Activated T-helper 1 cell treated with anti-CD3 and anti-CD28 coated beads, Interleukin-12 subunit alpha, Interleukin-12 subunit beta, Interleukin-2, Interleukin-4 antibody, amounts not matched to agents 30 ng/mL and 10 ng/mL and 1 ng/mL, durations not matched to agents 14 hours and 24 hours and 36 hours (primary cell): ENCODE results near the gene CSRP1. TPM values are rescaled to one million over a fixed set of nuclear protein-coding genes. Genes with fewer than 3 reads are reported as not detected.

ENCODE experiments used
- DNase-seq: peaks from one replicate; pipeline ENCODE4 v3.0.0; 2021; ENCODE audit warnings: low spot score
- H3K27ac Mint-ChIP-seq: one replicate; pipeline ENCODE4 v1.8.0; 2021; ENCODE audit warnings: mild to moderate bottlenecking, mixed read lengths
- H3K27me3 Mint-ChIP-seq: one replicate; pipeline ENCODE4 v1.8.0; 2022; ENCODE audit warnings: mild to moderate bottlenecking, moderate library complexity, mixed read lengths; ENCODE audit not compliant: insufficient read depth
- H3K36me3 Mint-ChIP-seq: one replicate; pipeline ENCODE4 v1.8.0; 2021; ENCODE audit warnings: low read depth, mixed read lengths
- H3K4me1 Mint-ChIP-seq: one replicate; pipeline ENCODE4 v1.8.0; 2021; ENCODE audit warnings: low read depth, mixed read lengths
- H3K4me3 Mint-ChIP-seq: one replicate; pipeline ENCODE4 v1.8.0; 2021; ENCODE audit warnings: mild to moderate bottlenecking, moderate library complexity, mixed read lengths
- H3K9me3 Mint-ChIP-seq: one replicate; pipeline ENCODE4 v1.8.0; 2021; ENCODE audit warnings: mixed read lengths
- intact Hi-C: fragments of 100-400 bp; cut with micrococcal nuclease; formaldehyde crosslinking; loops from one replicate; pipeline ENCODE4 v1.15.1; 2024
- total RNA-seq: library from RNA; stranded (reverse); gene quantifications from 2 replicates; pipeline ENCODE4 v1.2.3, GENCODE V29; 2022

Gene CSRP1
- total RNA-seq, 1 donor from 2014 or later, result 66.0 TPM

- no peak for DNase-seq
- Mint-ChIP-seq H3K9me3 (no peaks in the 10 kb centered on the region), H3K27ac (no peak overlapping the region), H3K27me3 (peaks cover 5% of the 10 kb centered on the region), H3K4me3 (no peak overlapping the region), H3K4me1 (peaks cover 24% of the 10 kb centered on the region), H3K36me3 (no peaks in the 10 kb centered on the region)
- intact Hi-C loops, result no loop called here
Measured at GRCh38 chr1:201456499-201457309, 50.2 kb downstream of the CSRP1 start.

DNA sequence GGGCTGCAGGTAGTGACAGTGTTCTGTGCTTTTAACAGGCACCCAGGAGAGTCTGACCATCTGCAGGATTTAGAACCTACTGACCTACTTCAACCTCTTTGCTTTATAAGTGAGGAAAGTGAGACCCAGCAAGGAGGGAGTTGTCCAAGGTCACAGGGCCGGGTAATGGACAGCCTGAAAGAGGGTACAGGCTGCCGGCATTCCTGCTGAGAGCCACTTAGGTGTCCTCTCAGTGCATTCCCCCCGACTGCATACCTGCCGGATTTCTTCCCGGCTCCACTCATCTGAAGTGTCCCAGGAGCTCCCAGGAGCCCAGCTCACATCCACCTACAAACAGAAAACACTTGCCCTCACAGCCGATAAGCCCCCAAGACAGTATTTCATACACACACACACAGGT, 51.8 kb downstream of the CSRP1 start:
- peaks cover 5% of the 10 kb centered on the region for H3K27me3 Mint-ChIP-seq
- no peak overlapping the region for H3K27ac Mint-ChIP-seq
- intact Hi-C loops, result loop anchor here (2.0 kb wide), 1 partner anchor 14 kb away; the partner anchor contains the start of gene PHLDA3
- H3K4me1 Mint-ChIP-seq, result peaks cover 35% of the 10 kb centered on the region
- no peak for DNase-seq
- no peak overlapping the region for H3K4me3 Mint-ChIP-seq
- no peaks in the 10 kb centered on the region for H3K36me3 Mint-ChIP-seq
- H3K9me3 Mint-ChIP-seq, result no peaks in the 10 kb centered on the region

GRCh38 chr1:201454608-201455007, 52.3 kb downstream of the CSRP1 start:
- peak overlapping the region; percentile 16 for H3K4me3 Mint-ChIP-seq
- peaks cover 39% of the 10 kb centered on the region for H3K4me1 Mint-ChIP-seq
- no peaks in the 10 kb centered on the region for H3K36me3 Mint-ChIP-seq
- DNase-seq, result no peak
- H3K9me3 Mint-ChIP-seq, result no peaks in the 10 kb centered on the region
- H3K27ac Mint-ChIP-seq, result peak overlapping the region; percentile 48
- peaks cover 5% of the 10 kb centered on the region for H3K27me3 Mint-ChIP-seq
- intact Hi-C loops, result loop anchor here (1.0 to 2.0 kb wide), 3 partner anchors 14 to 26 kb away; partner anchors contain the start of gene PHLDA3

GRCh38 chr1:201452866-201453265, 54.1 kb downstream of the CSRP1 start:
- H3K27me3 Mint-ChIP-seq, result peaks cover 7% of the 10 kb centered on the region
- no peaks in the 10 kb centered on the region for H3K36me3 Mint-ChIP-seq
- intact Hi-C loops, result no loop called here
- H3K9me3 Mint-ChIP-seq, result no peaks in the 10 kb centered on the region
- no peak for DNase-seq
- no peak overlapping the region for H3K27ac Mint-ChIP-seq
- H3K4me3 Mint-ChIP-seq, result no peak overlapping the region
- peaks cover 42% of the 10 kb centered on the region for H3K4me1 Mint-ChIP-seq

GRCh38 chr1:201450721-201451291, 56.1 kb downstream of the CSRP1 start:
- H3K4me1 Mint-ChIP-seq, result peaks cover 44% of the 10 kb centered on the region
- peak; percentile 27 for DNase-seq
- H3K27me3 Mint-ChIP-seq, result peaks cover 2% of the 10 kb centered on the region
- no peak overlapping the region for H3K27ac Mint-ChIP-seq
- H3K36me3 Mint-ChIP-seq, result no peaks in the 10 kb centered on the region
- intact Hi-C loops, result no loop called here
- peak overlapping the region; percentile 26 for H3K4me3 Mint-ChIP-seq
- no peaks in the 10 kb centered on the region for H3K9me3 Mint-ChIP-seq

DNA sequence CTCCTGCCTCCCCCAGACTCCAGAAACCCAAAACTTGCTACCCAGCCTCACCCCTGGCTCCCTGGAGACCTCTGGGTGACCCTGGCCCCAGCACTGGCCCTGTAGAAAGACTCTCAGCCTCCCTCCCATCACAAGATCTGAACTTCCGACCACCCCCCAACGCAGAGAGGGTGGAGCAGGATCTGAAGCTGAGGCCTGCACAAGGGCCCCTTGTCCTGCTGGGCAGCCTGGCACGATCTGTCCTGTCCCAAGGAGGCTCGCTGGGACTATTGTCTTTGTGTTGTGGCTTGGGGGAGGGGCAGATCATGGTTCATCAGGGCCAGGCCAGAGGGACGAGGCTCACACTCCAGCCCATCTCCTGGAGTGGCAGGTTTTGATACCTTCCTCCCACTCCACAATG, 57.9 kb downstream of the CSRP1 start:
- H3K4me1 Mint-ChIP-seq, result peaks cover 44% of the 10 kb centered on the region
- intact Hi-C loops, result loop anchor here (1.0 kb wide), 4 partner anchors 19 to 64 kb away; partner anchors contain the start of gene CSRP1
- no peak overlapping the region for H3K27ac Mint-ChIP-seq
- no peaks in the 10 kb centered on the region for H3K36me3 Mint-ChIP-seq
- H3K27me3 Mint-ChIP-seq, result peaks cover 8% of the 10 kb centered on the region
- no peak for DNase-seq
- no peaks in the 10 kb centered on the region for H3K9me3 Mint-ChIP-seq
- no peak overlapping the region for H3K4me3 Mint-ChIP-seq

DNA sequence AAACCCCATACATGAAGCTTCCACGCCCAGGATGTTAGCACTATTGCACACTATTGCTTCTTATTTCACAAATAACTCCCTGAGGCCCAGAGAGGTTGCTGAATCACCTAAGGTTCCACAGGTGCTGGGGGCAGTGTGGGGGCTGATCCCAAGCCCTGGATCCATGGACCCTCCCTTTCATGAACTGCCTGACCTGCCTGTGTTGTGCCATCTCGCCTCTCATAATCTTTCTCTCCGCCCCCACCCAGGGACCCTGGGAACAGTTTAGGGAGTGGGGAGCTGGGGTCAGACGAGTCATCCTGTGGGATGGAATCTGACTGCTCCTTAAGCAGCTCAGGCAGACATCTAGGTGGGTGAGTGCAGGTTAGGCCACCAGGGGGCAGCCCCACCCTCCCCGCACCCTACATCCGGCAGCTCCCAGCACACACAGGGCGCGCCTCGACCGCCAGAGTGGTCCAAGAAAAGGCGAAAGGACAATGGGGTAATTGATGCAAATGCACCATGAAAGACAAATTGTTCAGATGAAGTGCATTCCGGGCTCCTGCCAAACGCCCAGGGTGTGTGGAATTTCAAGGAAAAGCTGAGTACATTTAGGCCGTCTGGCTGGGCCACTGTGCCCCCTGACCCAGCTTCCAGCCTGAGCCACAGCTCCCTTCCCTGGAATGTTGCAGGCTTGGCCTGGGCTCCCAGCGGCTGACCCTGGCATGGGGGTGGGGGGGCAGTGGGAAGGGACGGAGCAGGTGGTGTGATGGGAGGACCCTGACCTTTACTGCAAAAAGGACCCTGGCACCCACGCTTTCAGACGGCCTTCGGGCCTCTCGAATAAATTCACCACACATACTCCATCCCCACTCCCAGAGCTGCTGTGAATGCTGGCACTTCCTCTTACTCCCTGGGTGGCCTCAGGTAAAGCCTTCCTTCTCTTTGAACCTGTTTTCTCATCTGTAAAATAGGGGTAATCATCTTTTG, 58.7 kb downstream of the CSRP1 start:
- Mint-ChIP-seq H3K4me3 (no peak overlapping the region), H3K9me3 (no peaks in the 10 kb centered on the region), H3K36me3 (no peaks in the 10 kb centered on the region), H3K27me3 (peaks cover 11% of the 10 kb centered on the region), H3K4me1 (peaks cover 37% of the 10 kb centered on the region), H3K27ac (no peak overlapping the region)
- intact Hi-C loops, result loop anchor here (1.0 kb wide), 4 partner anchors 20 to 65 kb away; partner anchors contain the start of gene CSRP1
- DNase-seq, result peak; percentile 39

DNA sequence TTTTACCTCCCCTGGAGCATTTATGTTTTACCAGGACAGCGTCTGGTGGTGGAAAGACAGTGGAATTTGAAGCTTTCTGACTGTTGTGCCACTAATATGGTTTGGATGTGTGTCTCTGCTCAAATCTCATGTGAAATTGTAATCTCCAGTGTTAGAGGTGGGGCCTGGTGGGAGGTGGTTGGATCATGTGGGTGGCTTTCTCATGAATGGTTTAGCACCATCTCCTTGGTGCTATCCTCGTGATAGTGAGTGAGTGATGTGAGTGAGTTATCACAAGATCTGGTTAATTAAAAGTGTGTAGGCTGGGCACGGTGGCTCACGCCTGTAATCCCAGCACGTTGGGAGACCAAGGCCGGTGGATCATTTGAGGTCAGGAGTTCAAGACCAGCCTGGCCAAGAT, 61.6 kb downstream of the CSRP1 start:
- intact Hi-C loops, result no loop called here

GRCh38 chr1:201444792-201445191, 62.1 kb downstream of the CSRP1 start:
- Mint-ChIP-seq H3K9me3 (no peaks in the 10 kb centered on the region), H3K27me3 (peaks cover 18% of the 10 kb centered on the region), H3K36me3 (no peaks in the 10 kb centered on the region)

More for the DNA sequence above, 61.6 kb downstream of the CSRP1 start:
- no peaks in the 10 kb centered on the region for H3K9me3 Mint-ChIP-seq
- peaks cover 19% of the 10 kb centered on the region for H3K4me1 Mint-ChIP-seq
- no peak overlapping the region for H3K27ac Mint-ChIP-seq
- no peak for DNase-seq
- no peaks in the 10 kb centered on the region for H3K36me3 Mint-ChIP-seq
- H3K27me3 Mint-ChIP-seq, result peaks cover 17% of the 10 kb centered on the region
- H3K4me3 Mint-ChIP-seq, result no peak overlapping the region

GRCh38 chr1:201443747-201444146, 63.2 kb downstream of the CSRP1 start:
- Mint-ChIP-seq H3K27me3 (peaks cover 25% of the 10 kb centered on the region), H3K9me3 (no peaks in the 10 kb centered on the region)
- intact Hi-C loops, result no loop called here

More at GRCh38 chr1:201444792-201445191, 62.1 kb downstream of the CSRP1 start:
- Mint-ChIP-seq H3K27ac (no peak overlapping the region), H3K4me3 (no peak overlapping the region), H3K4me1 (peaks cover 14% of the 10 kb centered on the region)
- no peak for DNase-seq
- intact Hi-C loops, result no loop called here

GRCh38 chr1:201436969-201437368, 70.0 kb downstream of the CSRP1 start:
- Mint-ChIP-seq H3K9me3 (no peaks in the 10 kb centered on the region), H3K4me1 (peaks cover 8% of the 10 kb centered on the region), H3K36me3 (no peaks in the 10 kb centered on the region), H3K4me3 (no peak overlapping the region), H3K27ac (no peak overlapping the region), H3K27me3 (peaks cover 21% of the 10 kb centered on the region)
- DNase-seq, result no peak
- intact Hi-C loops, result loop anchor here (1.0 to 10.0 kb wide), 2 partner anchors 17 to 262 kb away; no protein-coding TSS in a partner anchor

More at GRCh38 chr1:201443747-201444146, 63.2 kb downstream of the CSRP1 start:
- Mint-ChIP-seq H3K4me1 (peaks cover 13% of the 10 kb centered on the region), H3K27ac (no peak overlapping the region), H3K4me3 (no peak overlapping the region), H3K36me3 (no peaks in the 10 kb centered on the region)
- DNase-seq, result no peak

DNA sequence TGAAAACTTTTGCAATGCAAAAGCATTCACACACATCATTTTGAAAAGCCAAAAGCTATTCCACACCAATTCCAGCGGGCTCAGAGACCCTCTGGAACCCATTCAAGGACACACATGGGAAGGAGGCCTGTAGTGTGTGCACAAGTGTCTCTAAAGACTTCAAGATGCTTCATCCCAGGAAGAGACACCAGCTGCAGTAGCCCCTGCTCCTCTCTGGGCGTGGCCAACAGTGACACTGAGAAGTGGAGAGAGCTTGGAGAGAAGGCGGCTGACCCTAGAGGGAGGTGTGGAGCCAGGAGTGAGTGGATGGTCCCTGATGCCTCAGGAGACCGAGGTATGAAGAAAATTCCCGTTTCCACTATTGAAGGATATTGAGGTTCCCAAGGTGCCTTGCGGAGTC, 70.5 kb downstream of the CSRP1 start:
- DNase-seq, result no peak
- no peak overlapping the region for H3K27ac Mint-ChIP-seq
- intact Hi-C loops, result loop anchor here (1.0 to 10.0 kb wide), 2 partner anchors 18 to 262 kb away; no protein-coding TSS in a partner anchor
- H3K36me3 Mint-ChIP-seq, result no peaks in the 10 kb centered on the region
- H3K4me3 Mint-ChIP-seq, result no peak overlapping the region
- peaks cover 20% of the 10 kb centered on the region for H3K27me3 Mint-ChIP-seq
- peaks cover 8% of the 10 kb centered on the region for H3K4me1 Mint-ChIP-seq
- no peaks in the 10 kb centered on the region for H3K9me3 Mint-ChIP-seq
